T-helper 17 cell (primary cell): Measurements from ENCODE around the gene ATF5. TPM values are rescaled to one million over a fixed set of nuclear protein-coding genes. Genes with fewer than 3 reads are reported as not detected.
A peak's percentile ranks its signal among the peaks of the same experiment; 100 is the strongest.
"Not testable (repeated sequence)": the region's sequence is repeated elsewhere in the genome, so short reads cannot be mapped to it uniquely, and the experiment has no call there.

Source experiments
- ATAC-seq: fragments of 150-1000 bp; cut with Tn5 transposase; 2 replicates; pipeline ENCODE4 v1.10.0; 2021; ENCODE audit warnings: mild to moderate bottlenecking, moderate library complexity
- DNase-seq, 3 donors: peaks; one replicate each; pipeline versions ENCODE4 v3.0.0 to v3.0.0-alpha.2; 2020 to 2021
- H3K9me3 ChIP-seq: one replicate; pipeline ENCODE4 v1.7.0; 2013; ENCODE audit warnings: low read length, mild to moderate bottlenecking; ENCODE audit not compliant: control insufficient read depth, poor library complexity, severe bottlenecking
- H3K27ac Mint-ChIP-seq: one replicate; pipeline ENCODE4 v1.8.0; 2022; ENCODE audit warnings: mild to moderate bottlenecking, moderate library complexity, mixed read lengths
- H3K27me3 Mint-ChIP-seq: one replicate; pipeline ENCODE4 v1.8.0; 2022; ENCODE audit warnings: mixed read lengths
- H3K36me3 Mint-ChIP-seq: one replicate; pipeline ENCODE4 v1.8.0; 2022; ENCODE audit warnings: low read depth, mixed read lengths
- H3K4me1 Mint-ChIP-seq: one replicate; pipeline ENCODE4 v1.8.0; 2022; ENCODE audit warnings: mild to moderate bottlenecking, mixed read lengths
- H3K4me3 Mint-ChIP-seq: one replicate; pipeline ENCODE4 v1.8.0; 2022; ENCODE audit warnings: mild to moderate bottlenecking, moderate library complexity, mixed read lengths
- total RNA-seq, 4 donors: library from RNA in 2 of 4; stranded (reverse) in 2 of 4; gene quantifications; one replicate each; pipeline ENCODE4 v1.2.3 and lab custom pipeline; 2022 to 2026

Gene ATF5
- total RNA-seq, 2 donors from 2014 or later, result 31.8 to 36.0 TPM

- ATAC-seq (no peak), DNase-seq (no peak)
- Mint-ChIP-seq H3K36me3 (peaks cover 7% of the 10 kb centered on the region), H3K4me3 (peak overlapping the region; percentile 47), H3K27me3 (no peaks in the 10 kb centered on the region), H3K4me1 (peaks cover 56% of the 10 kb centered on the region), H3K27ac (peak overlapping the region; percentile 1)
- H3K9me3 ChIP-seq, result no peaks in the 10 kb centered on the region
These were observed 3.0 kb downstream of the ATF5 start for GRCh38 chr19:49932041-49932451.

GRCh38 chr19:49932731-49933131 is 3.7 kb downstream of the ATF5 start:
- peak overlapping the region; percentile 1 for H3K27ac Mint-ChIP-seq
- H3K36me3 Mint-ChIP-seq, result peaks cover 7% of the 10 kb centered on the region
- H3K4me3 Mint-ChIP-seq, result peak overlapping the region; percentile 47
- peak in 1 of 3 donors; percentile 19 for DNase-seq
- no peak for ATAC-seq
- no peaks in the 10 kb centered on the region for H3K27me3 Mint-ChIP-seq
- H3K9me3 ChIP-seq, result no peaks in the 10 kb centered on the region
- H3K4me1 Mint-ChIP-seq, result peaks cover 50% of the 10 kb centered on the region

- Mint-ChIP-seq H3K4me3 (no peak overlapping the region), H3K4me1 (peaks cover 41% of the 10 kb centered on the region), H3K27me3 (no peaks in the 10 kb centered on the region), H3K36me3 (peaks cover 5% of the 10 kb centered on the region), H3K27ac (no peak overlapping the region)
- ATAC-seq, result no peak
- H3K9me3 ChIP-seq, result no peaks in the 10 kb centered on the region
- no peak for DNase-seq
These were observed 4.6 kb downstream of the ATF5 start for GRCh38 chr19:49933643-49934042.

DNA sequence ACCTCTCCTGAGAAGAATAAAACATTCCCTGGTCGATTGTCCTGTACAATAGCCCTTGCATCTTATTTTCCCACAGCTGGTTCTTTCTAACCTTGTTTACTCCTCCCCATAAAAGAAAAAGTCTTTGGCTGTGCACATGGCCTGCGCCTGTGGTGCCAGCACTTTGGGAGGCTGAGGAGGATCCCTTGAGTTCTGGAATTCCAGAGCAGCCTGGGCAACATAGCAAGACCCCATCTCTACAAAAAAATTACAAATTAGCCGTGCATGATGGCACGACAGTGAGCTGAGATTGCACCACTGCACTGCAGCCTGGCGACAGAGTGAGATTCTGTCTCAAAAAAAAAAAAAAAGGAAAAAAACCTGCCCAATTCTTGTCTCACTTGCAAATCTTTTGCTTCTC is 7.5 kb downstream of the ATF5 start:
- Mint-ChIP-seq H3K4me1 (peaks cover 17% of the 10 kb centered on the region), H3K27ac (peak overlapping the region; percentile 27), H3K4me3 (peak overlapping the region; percentile 36), H3K36me3 (no peaks in the 10 kb centered on the region), H3K27me3 (peaks cover 15% of the 10 kb centered on the region)
- DNase-seq (no peak), ATAC-seq (no peak)
- H3K9me3 ChIP-seq, result no peaks in the 10 kb centered on the region

DNA sequence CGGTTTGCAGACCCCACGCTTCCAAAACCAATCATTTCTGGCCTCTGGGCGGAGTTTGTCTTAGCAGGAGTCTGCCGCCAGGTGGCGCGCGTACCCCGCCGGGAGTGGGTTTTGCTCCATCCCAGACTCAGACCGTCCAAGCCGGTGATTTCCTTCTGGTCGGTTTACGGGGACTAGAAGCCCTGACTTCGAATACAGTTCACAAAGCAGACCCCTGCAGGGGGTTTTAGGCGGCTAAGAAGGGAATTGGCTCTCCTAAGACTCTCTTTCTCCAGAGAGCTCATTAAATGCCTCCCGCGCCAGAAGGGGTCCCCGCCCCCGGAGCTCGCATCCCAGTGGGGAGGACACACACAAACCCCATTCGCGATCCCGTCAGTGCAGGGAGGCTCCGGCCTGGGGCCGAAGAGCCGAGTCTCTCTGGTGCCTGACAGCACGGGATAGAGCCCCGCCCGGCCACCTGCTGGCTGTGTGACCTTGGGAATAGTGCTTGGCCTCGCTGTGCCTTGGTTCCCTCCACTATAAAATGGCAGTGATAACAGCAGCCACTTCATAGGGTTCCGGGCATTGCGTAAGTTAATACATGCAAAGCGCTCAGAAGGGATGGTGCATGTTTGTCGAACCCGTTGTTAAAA is 8.9 kb downstream of the ATF5 start:
- Mint-ChIP-seq H3K4me1 (peaks cover 8% of the 10 kb centered on the region), H3K4me3 (no peak overlapping the region), H3K27ac (peak overlapping the region; percentile 3), H3K36me3 (no peaks in the 10 kb centered on the region), H3K27me3 (peaks cover 25% of the 10 kb centered on the region)
- peak; percentile 61 to 75 (median 73) for DNase-seq
- H3K9me3 ChIP-seq, result no peaks in the 10 kb centered on the region
- peak; percentile 70 for ATAC-seq

- H3K4me1 Mint-ChIP-seq, result peaks cover 5% of the 10 kb centered on the region
- H3K4me3 Mint-ChIP-seq, result no peak overlapping the region
- peaks cover 1% of the 10 kb centered on the region for H3K36me3 Mint-ChIP-seq
- no peak for ATAC-seq
- H3K27ac Mint-ChIP-seq, result no peak overlapping the region
- no peaks in the 10 kb centered on the region for H3K9me3 ChIP-seq
- peaks cover 33% of the 10 kb centered on the region for H3K27me3 Mint-ChIP-seq
- no peak for DNase-seq
These were observed 9.7 kb downstream of the ATF5 start for GRCh38 chr19:49938662-49939061.

DNA sequence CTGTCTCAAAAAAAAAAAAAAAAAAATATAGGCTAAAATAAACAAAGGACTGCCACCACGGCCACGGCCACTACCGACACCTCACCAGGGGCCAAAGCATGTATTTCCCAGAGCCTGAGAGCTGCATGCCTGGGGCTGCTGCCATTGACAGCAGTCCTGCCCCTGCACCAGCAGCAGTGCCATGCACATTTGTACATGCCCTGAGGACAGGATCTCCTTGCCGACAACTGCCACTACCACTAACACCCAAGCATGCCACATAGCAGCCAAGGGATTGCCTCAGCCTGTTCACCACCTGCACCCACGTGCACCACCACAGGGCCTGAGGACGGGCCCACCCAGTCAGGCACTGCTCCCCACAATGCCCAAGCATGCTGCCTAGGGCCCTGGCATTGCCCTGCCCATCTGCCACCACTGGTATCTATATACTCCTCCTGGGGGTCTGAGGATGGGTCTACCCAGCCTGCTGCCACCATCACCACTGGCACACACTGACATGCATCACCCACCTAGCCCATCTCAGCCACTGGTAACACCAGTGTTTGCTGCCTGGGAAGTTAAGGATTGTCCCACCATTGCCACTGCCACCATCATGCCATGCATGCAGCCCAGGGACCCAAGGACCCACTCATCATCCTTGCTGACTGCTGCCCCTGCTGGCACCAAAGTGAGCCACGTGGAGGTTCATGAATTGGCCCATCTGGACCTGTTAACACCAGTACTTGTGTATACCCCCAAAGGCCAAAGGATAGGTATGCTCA is 10.9 kb downstream of the ATF5 start:
- Mint-ChIP-seq H3K4me3 (no peak overlapping the region), H3K27me3 (peaks cover 44% of the 10 kb centered on the region), H3K27ac (no peak overlapping the region), H3K36me3 (peaks cover 2% of the 10 kb centered on the region), H3K4me1 (peaks cover 8% of the 10 kb centered on the region)
- DNase-seq, result no peak
- H3K9me3 ChIP-seq, result no peaks in the 10 kb centered on the region
- ATAC-seq, result no peak

GRCh38 chr19:49940482-49940791 is 11.4 kb downstream of the ATF5 start:
- Mint-ChIP-seq H3K36me3 (peaks cover 5% of the 10 kb centered on the region), H3K4me3 (no peak overlapping the region), H3K27ac (no peak overlapping the region), H3K27me3 (peaks cover 49% of the 10 kb centered on the region), H3K4me1 (peaks cover 8% of the 10 kb centered on the region)
- no peaks in the 10 kb centered on the region for H3K9me3 ChIP-seq
- no peak for ATAC-seq
- DNase-seq, result no peak

- not testable (repeated sequence) for H3K9me3 ChIP-seq, H3K4me1 Mint-ChIP-seq, H3K4me3 Mint-ChIP-seq, H3K27ac Mint-ChIP-seq, ATAC-seq, H3K36me3 Mint-ChIP-seq, DNase-seq
- peaks cover 53% of the 10 kb centered on the region for H3K27me3 Mint-ChIP-seq
These were observed 15.6 kb downstream of the ATF5 start for GRCh38 chr19:49944567-49944966.

- H3K27ac Mint-ChIP-seq, result no peak overlapping the region
- DNase-seq, result no peak
- peaks cover 8% of the 10 kb centered on the region for H3K4me1 Mint-ChIP-seq
- no peaks in the 10 kb centered on the region for H3K9me3 ChIP-seq
- ATAC-seq, result no peak
- H3K4me3 Mint-ChIP-seq, result no peak overlapping the region
- peaks cover 50% of the 10 kb centered on the region for H3K27me3 Mint-ChIP-seq
- H3K36me3 Mint-ChIP-seq, result peaks cover 5% of the 10 kb centered on the region
These were observed 17.4 kb downstream of the ATF5 start for GRCh38 chr19:49946415-49946814.

DNA sequence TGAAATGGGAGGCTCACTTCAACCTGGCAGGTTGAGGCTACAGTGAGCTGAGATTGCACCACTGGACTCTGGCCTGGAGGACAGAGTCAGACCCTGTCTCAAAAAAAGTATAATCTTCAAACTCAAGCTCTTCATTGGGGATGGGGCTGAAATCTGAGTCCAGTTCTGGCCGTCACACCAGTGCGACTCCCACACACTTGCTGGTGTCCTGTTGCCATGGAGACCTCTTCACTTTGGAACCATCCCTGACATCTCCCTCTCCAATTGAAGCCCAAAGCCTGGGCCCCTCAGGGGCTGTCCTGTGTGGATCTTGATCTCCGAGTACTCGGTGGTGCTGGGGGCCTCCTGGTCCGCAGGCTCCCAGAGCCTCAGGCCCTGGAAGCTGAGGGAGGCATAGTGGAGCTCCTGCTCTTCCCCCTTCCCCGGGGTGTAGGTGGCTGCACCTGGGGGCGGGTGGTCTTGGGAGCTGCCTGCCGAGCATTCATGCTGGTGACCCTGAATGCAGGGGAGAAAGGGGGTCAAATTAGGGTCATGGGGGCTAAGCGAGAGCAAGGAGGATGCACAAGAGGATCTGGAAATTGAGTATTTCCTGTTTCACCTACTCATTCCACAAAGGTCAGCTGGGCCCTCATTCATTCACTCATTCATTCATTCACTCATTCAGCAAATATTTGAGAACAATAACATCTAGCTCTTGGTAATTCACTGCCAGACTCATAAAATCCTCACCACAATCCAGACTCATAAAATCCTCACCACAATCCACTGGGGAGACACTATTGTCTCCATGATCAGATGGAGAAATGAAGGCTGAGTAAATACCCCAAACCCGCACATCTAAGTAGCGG is 21.0 kb downstream of the ATF5 start:
- Mint-ChIP-seq H3K27me3 (peaks cover 37% of the 10 kb centered on the region), H3K4me3 (no peak overlapping the region), H3K36me3 (peaks cover 3% of the 10 kb centered on the region), H3K27ac (no peak overlapping the region), H3K4me1 (peaks cover 8% of the 10 kb centered on the region)
- DNase-seq (no peak), ATAC-seq (no peak)
- H3K9me3 ChIP-seq, result no peaks in the 10 kb centered on the region

GRCh38 chr19:49950590-49950948 is 21.6 kb downstream of the ATF5 start:
- H3K27me3 Mint-ChIP-seq, result peaks cover 34% of the 10 kb centered on the region
- no peak overlapping the region for H3K4me3 Mint-ChIP-seq
- H3K4me1 Mint-ChIP-seq, result peaks cover 8% of the 10 kb centered on the region
- ATAC-seq (no peak), DNase-seq (no peak)
- H3K27ac Mint-ChIP-seq, result no peak overlapping the region
- H3K9me3 ChIP-seq, result no peaks in the 10 kb centered on the region
- no peaks in the 10 kb centered on the region for H3K36me3 Mint-ChIP-seq

- DNase-seq (no peak), ATAC-seq (no peak)
- Mint-ChIP-seq H3K4me1 (peaks cover 8% of the 10 kb centered on the region), H3K27me3 (peaks cover 32% of the 10 kb centered on the region), H3K4me3 (no peak overlapping the region), H3K27ac (peak overlapping the region; percentile 34), H3K36me3 (no peaks in the 10 kb centered on the region)
- no peaks in the 10 kb centered on the region for H3K9me3 ChIP-seq
These were observed 22.0 kb downstream of the ATF5 start for GRCh38 chr19:49950956-49951526.
